HCT116 (cell line): ENCODE measurements around the gene TCF15. TPM values are rescaled to one million over a fixed set of nuclear protein-coding genes. Genes with fewer than 3 reads are reported as not detected.

Experiments used
- ATAC-seq: fragments of 200-7000 bp; cut with Tn5 transposase; 2 replicates; pipeline ENCODE4 v1.9.1; 2020; ENCODE audit warnings: mild to moderate bottlenecking, moderate library complexity
- BruUV-seq: library from RNA; stranded (reverse); fragments of 400-500 nt; replicated peaks from 2 replicates; lab custom pipeline; 2021; lab: Mats Ljungman, UMichigan
- CTCF ChIA-PET: fragments of 300-600 bp; sonication (Branson Sonifier 250); formaldehyde crosslinking; loops from one replicate; lab custom pipeline; 2021; ENCODE audit warnings: antibody characterized with exemption; lab: Charles Lee
- POLR2A ChIA-PET: fragments of 300-600, 350-600 bp; sonication (Branson Sonifier 250); formaldehyde crosslinking; loops from one replicate; lab custom pipeline; 2021; ENCODE audit warnings: antibody characterized with exemption; lab: Charles Lee
- RAD21 ChIA-PET, 2 experiments: fragments of 300-600 bp; sonication (Branson Sonifier 250); formaldehyde crosslinking; loops; one replicate each; lab custom pipeline; 2023; ENCODE audit warnings: low total read pairs in 2 of 2; ENCODE audit not compliant: uncharacterized antibody in 2 of 2, unreplicated experiment in 2 of 2, low non-redundant PET in 1 of 2; lab: Charles Lee
- DNase-seq: peaks from one replicate; pipeline ENCODE4 v3.0.0-alpha.2; 2010; ENCODE audit warnings: low read depth, low spot score
- H2AFZ ChIP-seq: fragments of 200-600 bp; shearing (Covaris generic), sonication (generic); 2 replicates; pipeline ENCODE4 v1.6.1; 2017; ENCODE audit warnings: low read depth, mixed run types, mixed read lengths, antibody characterized with exemption, low read length; ENCODE audit not compliant: poor library complexity, severe bottlenecking
- H3K27ac ChIP-seq: 2 replicates; pipeline ENCODE4 v1.5.1; 2012; ENCODE audit warnings: low read depth, low read length
- H3K27me3 ChIP-seq: fragments of 200-600 bp; sonication (generic); 2 replicates; pipeline ENCODE4 v1.6.1; 2016; ENCODE audit warnings: mixed run types, low read length, mixed read lengths; ENCODE audit not compliant: insufficient read depth
- H3K36me3 ChIP-seq, 2 experiments: fragments of 200-500 bp in 1 of 2; fragments of 200-600 bp in 1 of 2; sonication (Bioruptor generic) in 1 of 2; sonication (generic) in 1 of 2; 2 replicates each; pipeline versions ENCODE4 v1.5.1 to v1.6.1; 2014 to 2016; ENCODE audit warnings: low read length in 2 of 2, inconsistent platforms in 1 of 2, mixed read lengths in 1 of 2, mixed run types in 1 of 2; ENCODE audit not compliant: insufficient read depth in 2 of 2, control insufficient read depth in 1 of 2
- H3K4me1 ChIP-seq, 2 experiments: fragments of 200-600 bp in 1 of 2; sonication (generic) in 1 of 2; 2 replicates each; pipeline versions ENCODE4 v1.5.1 to v1.6.1; 2012 to 2017; ENCODE audit warnings: low read length in 2 of 2, inconsistent platforms in 1 of 2, mild to moderate bottlenecking in 1 of 2, mixed read lengths in 1 of 2, mixed run types in 1 of 2, moderate library complexity in 1 of 2; ENCODE audit not compliant: insufficient read depth in 2 of 2, control insufficient read depth in 1 of 2
- H3K4me2 ChIP-seq: fragments of 200-600 bp; sonication (generic); 2 replicates; pipeline ENCODE4 v1.6.1; 2017; ENCODE audit warnings: mixed run types, low read length, mixed read lengths
- H3K4me3 ChIP-seq, 2 experiments: fragments of 200-600 bp in 1 of 2; sonication (generic) in 1 of 2; replicated peaks in 1 of 2; 2 replicates each; pipeline ENCODE4 v1.5.1; 2011 to 2016; ENCODE audit warnings: low read length in 2 of 2, control low read depth in 1 of 2, low read depth in 1 of 2, mild to moderate bottlenecking in 1 of 2, mixed read lengths in 1 of 2, mixed run types in 1 of 2
- H3K79me2 ChIP-seq: fragments of 200-600 bp; sonication (generic); 2 replicates; pipeline ENCODE4 v1.6.1; 2017; ENCODE audit warnings: mild to moderate bottlenecking, mixed run types, low read length, moderate library complexity, mixed read lengths; ENCODE audit not compliant: insufficient read depth
- H3K9ac ChIP-seq: fragments of 200-600 bp; sonication (generic); 2 replicates; pipeline ENCODE4 v1.6.1; 2016; ENCODE audit warnings: low read length, mixed read lengths
- H3K9me2 ChIP-seq: fragments of 200-600 bp; sonication (generic), shearing (Covaris generic); 2 replicates; pipeline ENCODE4 v1.6.1; 2017; ENCODE audit warnings: mixed run types, mild to moderate bottlenecking, moderate library complexity; ENCODE audit not compliant: insufficient read depth
- H3K9me3 ChIP-seq, 2 experiments: fragments of 200-500 bp in 1 of 2; fragments of 200-600 bp in 1 of 2; sonication (Bioruptor generic) in 1 of 2; sonication (generic) in 1 of 2; 2 replicates each; pipeline ENCODE4 v1.6.1; 2014 to 2017; ENCODE audit warnings: low read length in 2 of 2, mixed read lengths in 2 of 2, inconsistent platforms in 1 of 2, low read depth in 1 of 2, mild to moderate bottlenecking in 1 of 2, mixed run types in 1 of 2, moderate library complexity in 1 of 2; ENCODE audit not compliant: control insufficient read depth in 1 of 2, insufficient read depth in 1 of 2
- H4K20me1 ChIP-seq: fragments of 200-600 bp; sonication (generic), shearing (Covaris generic); 2 replicates; pipeline ENCODE4 v1.6.1; 2017; ENCODE audit warnings: mixed run types, mild to moderate bottlenecking, moderate library complexity; ENCODE audit not compliant: insufficient read depth
- POLR2A ChIP-seq: IDR thresholded peaks from 2 replicates; pipeline ENCODE4 v1.7.0; 2011; ENCODE audit warnings: borderline replicate concordance; ENCODE audit not compliant: insufficient read depth, insufficient read length; ENCODE audit errors: extremely low read depth
- SP1 ChIP-seq: IDR thresholded peaks from 2 replicates; pipeline ENCODE4 v1.6.1; 2012; ENCODE audit warnings: low read depth
- ZFX ChIP-seq: fragments of 450-650 bp; IDR thresholded peaks from 2 replicates; pipeline ENCODE4 v1.6.1; 2017
- intact Hi-C: fragments of 100-400 bp; cut with micrococcal nuclease; formaldehyde crosslinking; loops from 2 replicates; pipeline ENCODE4 v1.10.0; 2022
- total RNA-seq: library from RNA; stranded (reverse); gene quantifications from one replicate; pipeline ENCODE4 v1.2.1, GENCODE V29; 2021; ENCODE audit not compliant: unreplicated experiment
- TF ChIP-seq, protein P1 (sequence below): IDR thresholded peaks from 2 replicates; pipeline ENCODE4 v1.6.1; 2012
- TF ChIP-seq, protein P2 (sequence below): IDR thresholded peaks from 2 replicates; pipeline ENCODE4 v1.6.1; 2012

The TCF15 gene
- total RNA-seq, 1 experiment from 2014 or later = not detected

DNA sequence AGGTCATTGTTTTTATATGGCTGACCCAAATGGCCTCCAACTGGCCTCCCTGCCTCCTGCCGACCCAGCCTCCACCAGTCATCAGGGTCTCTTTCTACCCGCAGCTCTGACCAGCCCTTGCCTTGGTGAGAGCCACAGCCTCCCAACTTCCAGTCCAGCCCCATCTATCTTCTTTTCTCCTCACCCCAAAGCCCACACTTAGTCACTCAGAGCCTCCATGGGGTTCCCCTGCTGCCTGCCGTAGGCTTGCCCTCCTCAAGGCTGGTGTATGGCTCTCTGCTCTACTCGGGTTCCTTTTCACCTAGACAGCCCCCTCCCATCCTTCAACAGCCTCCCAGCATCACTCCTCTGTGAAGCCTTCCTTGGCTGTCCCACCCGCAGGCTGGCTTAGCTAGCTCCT is 18.2 kb downstream of the TCF15 start:
- no peak for DNase-seq
- CTCF ChIA-PET = no interaction called here
- ATAC-seq = no peak

DNA sequence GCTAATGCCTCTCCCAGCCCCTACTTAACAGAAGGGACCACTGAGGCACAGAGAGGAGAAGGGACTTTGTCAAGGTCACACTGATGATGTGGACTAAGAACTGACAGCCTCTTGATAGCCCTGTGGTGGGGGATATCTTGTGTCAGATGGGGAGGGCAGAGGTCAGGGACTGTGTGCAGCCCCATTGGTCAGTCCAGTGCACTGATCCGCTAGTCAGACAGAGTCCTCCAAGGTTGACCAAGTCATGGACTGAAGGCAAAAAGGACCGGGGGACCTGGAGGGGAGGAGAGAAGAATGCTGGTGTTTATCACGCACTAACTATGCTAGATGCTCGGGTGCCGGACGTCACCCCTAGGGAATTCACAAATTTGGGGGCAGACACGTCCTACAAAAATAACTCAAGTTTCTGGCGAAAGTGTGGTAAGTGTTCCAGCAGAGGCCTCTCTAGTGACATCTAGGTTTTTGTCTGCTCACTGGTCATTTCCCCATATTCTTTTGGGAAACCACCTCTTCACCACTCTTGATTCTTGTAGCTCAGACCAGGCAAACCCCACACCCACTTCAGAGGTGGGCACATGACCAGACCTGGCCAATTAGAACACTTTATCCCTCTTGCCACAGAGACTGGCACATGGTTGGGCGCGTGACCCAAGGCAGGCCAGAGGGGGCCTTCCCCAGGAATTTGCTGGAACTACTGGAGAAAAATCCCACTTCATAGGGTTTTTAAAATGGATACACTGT is 21.0 kb downstream of the TCF15 start:
- no peaks in the 10 kb centered on the region for H3K9me3 ChIP-seq
- DNase-seq = peak; percentile 22
- H3K79me2 ChIP-seq = no peaks in the 10 kb centered on the region
- TF ChIP-seq POLR2A (no peak), ZFX (no peak), SP1 (no peak)
- TF ChIP-seq, protein P1, sequence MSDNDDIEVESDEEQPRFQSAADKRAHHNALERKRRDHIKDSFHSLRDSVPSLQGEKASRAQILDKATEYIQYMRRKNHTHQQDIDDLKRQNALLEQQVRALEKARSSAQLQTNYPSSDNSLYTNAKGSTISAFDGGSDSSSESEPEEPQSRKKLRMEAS = peak; percentile 56; the same call in 1 of the 2 replicates
- H3K4me3 ChIP-seq = no peak overlapping the region
- CTCF ChIA-PET = interaction anchor here (1.0 to 1.3 kb wide), 2 partner anchors 12 to 14 kb away, joined by 3 read pairs; no protein-coding TSS in a partner anchor
- no peaks in the 10 kb centered on the region for H4K20me1 ChIP-seq
- H3K4me2 ChIP-seq = no peak overlapping the region
- POLR2A ChIA-PET = no interaction called here
- H3K27ac ChIP-seq = no peak overlapping the region
- no peak overlapping the region for H3K9ac ChIP-seq
- peak; percentile 94 for ATAC-seq
- peaks cover 3% of the 10 kb centered on the region; the same call in 1 of the 2 replicates for H3K27me3 ChIP-seq
- RAD21 ChIA-PET = no interaction called here
- peak overlapping the region; percentile 82 for H2AFZ ChIP-seq
- peaks cover 2 to 10% of the 10 kb centered on the region in 2 experiments; a peak in 3 of 4 replicates for H3K4me1 ChIP-seq
- no peaks in the 10 kb centered on the region for H3K36me3 ChIP-seq
- intact Hi-C loops = no loop called here
- no TSS peak for BruUV-seq
- H3K9me2 ChIP-seq = no peaks in the 10 kb centered on the region

More for the DNA sequence above, 18.2 kb downstream of the TCF15 start:
- peaks cover 3% of the 10 kb centered on the region; the same call in 1 of the 2 replicates for H3K27me3 ChIP-seq
- H3K9ac ChIP-seq = no peak overlapping the region
- no peak overlapping the region for H3K4me2 ChIP-seq
- POLR2A ChIA-PET = no interaction called here
- H3K9me3 ChIP-seq = no peaks in the 10 kb centered on the region
- RAD21 ChIA-PET = no interaction called here
- intact Hi-C loops = no loop called here
- no peaks in the 10 kb centered on the region for H3K36me3 ChIP-seq
- BruUV-seq = no TSS peak
- H3K4me1 ChIP-seq = peaks cover 0 to 5% of the 10 kb centered on the region in 2 experiments; a peak in 3 of 4 replicates
- H3K27ac ChIP-seq = no peak overlapping the region
- no peaks in the 10 kb centered on the region for H4K20me1 ChIP-seq
- TF ChIP-seq, protein P2, sequence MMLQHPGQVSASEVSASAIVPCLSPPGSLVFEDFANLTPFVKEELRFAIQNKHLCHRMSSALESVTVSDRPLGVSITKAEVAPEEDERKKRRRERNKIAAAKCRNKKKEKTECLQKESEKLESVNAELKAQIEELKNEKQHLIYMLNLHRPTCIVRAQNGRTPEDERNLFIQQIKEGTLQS = no peak
- no peaks in the 10 kb centered on the region for H3K9me2 ChIP-seq
- H3K79me2 ChIP-seq = no peaks in the 10 kb centered on the region
- no peak overlapping the region for H2AFZ ChIP-seq
- H3K4me3 ChIP-seq = no peak overlapping the region
